SK-N-MC (cell line): ENCODE results near the gene INPP5A.

Experiments
- EZH2 ChIP-seq: fragments of 200-600 bp; sonication (generic); IDR thresholded peaks from one replicate; pipeline ENCODE4 v1.6.1; 2017; ENCODE audit warnings: antibody characterized with exemption
- POLR2AphosphoS5 ChIP-seq: IDR thresholded peaks from 2 replicates; pipeline ENCODE4 v1.6.1; 2012; ENCODE audit warnings: mild to moderate bottlenecking, low read depth, low read length, borderline replicate concordance

DNA sequence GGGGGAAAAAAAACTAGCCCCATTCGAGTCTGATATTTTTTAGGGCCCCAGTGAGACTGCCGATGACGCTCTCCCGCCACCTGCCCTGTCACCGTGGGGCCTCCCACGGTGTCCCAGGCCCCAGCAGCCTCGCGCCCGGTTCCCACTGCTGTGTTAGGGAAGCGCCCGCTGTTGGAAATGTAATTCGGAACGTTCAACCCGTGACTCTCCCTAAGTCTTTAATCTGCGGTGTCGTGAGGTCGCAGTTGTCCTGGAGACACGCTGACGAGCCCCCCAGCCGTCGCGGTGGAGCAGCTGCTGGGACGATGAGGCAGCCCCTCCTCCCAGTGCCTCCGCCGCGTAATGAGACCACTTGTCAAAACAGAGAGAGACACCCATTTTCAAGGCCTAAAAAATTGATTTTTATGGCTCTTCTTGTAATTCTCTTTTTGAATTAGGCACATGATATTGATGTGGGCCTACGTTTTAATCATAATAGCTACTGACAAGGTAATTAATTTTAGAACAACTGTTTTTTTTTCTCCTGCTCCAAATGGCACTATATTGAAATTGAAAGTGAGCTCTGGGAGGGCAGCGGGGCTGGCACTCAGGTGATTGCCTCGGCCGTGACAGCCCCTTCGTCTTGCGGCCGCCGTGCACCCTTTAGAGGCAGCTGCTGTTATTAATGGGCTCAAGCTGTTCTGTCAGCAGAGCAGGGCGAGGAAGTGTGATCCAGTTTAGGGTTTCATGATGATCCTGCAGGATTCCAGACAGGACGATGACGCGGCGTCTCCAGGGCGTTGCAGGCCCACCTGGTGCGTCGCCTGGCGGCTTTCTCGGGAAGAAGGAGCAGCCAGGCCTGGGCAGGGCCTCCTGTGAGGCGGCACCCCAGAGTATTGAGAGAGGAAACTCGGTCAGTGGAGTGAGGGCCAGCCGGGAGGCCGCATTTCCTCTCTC, 185.1 kb downstream of the INPP5A start:
- TF ChIP-seq EZH2 (no peak), POLR2AphosphoS5 (no peak)
